SH-SY5Y (cell line): Measurements from ENCODE around the gene DEPDC1B.

ENCODE experiments used
- GATA2 ChIP-seq: IDR thresholded peaks from 2 replicates; pipeline ENCODE4 v1.6.1; 2011; ENCODE audit warnings: mild to moderate bottlenecking, low read depth, low read length
- GATA3 ChIP-seq: IDR thresholded peaks from 2 replicates; pipeline ENCODE4 v1.6.1; 2011; ENCODE audit warnings: low read depth, mild to moderate bottlenecking, low read length, moderate library complexity

DNA sequence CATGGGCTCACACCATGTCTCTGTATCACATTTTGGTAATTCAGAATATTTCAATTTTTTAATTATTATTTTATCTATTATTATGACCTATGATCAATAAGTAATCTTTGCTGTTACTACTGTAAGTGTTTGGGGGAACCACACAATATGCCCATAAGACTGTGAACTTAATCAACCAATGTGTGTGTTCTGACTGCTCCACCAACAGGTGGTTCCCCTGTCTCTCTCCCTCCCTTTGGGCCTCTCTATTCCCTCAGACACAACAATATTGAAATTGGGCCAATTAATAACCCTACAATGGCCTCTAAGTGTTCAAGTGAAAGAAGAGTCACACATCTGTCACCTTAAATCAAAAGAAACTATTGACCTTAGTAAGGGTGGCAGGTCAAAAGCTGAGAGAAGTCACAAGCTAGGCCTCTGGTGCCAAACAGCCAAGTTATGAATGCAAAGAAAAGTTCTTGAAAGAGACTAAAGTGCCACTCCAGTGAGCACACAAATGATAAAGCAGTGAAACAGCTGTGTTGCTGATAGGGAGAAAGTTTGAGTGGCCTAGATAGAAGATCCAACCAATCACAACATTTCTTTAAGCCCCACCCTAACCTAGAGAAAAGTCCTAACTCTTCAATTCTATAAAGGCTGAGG lies 88.7 kb downstream of the DEPDC1B start:
- no peak for TF ChIP-seq GATA2
- TF ChIP-seq GATA3: no peak
